A549 treated with DMSO at 1 μM for 4 hours (cell line): Measurements from ENCODE around the gene OR2G3. TPM values are rescaled to one million over a fixed set of nuclear protein-coding genes. Genes with fewer than 3 reads are reported as not detected.

Experiments used
- total RNA-seq: library from RNA; stranded (reverse); fragments of 200-300 nt; extraction: Qiagen RNA extraction; gene quantifications from 5 replicates; pipeline ENCODE4 v1.2.3, GENCODE V29; 2022; ENCODE audit warnings: low read depth

The OR2G3 gene
- total RNA-seq: not detected in 5 replicates

DNA sequence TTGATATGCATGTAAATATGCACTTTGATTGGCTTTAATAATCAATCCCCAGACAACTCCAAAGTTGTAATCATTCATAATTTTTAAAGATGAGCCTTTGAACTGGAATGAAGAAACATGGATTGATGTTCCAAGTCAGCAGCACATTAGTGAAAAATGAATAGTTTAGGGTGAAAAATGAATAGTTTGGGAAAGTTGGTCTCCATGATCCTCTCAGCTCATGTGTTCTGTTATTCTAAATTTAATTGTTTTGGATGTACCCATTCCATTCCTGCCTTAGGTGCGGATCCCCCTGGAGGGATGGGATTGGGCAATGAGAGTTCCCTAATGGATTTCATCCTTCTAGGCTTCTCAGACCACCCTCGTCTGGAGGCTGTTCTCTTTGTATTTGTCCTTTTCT, at the start of gene OR2G3:
Gene OR2G3, plus strand, starts transcription at position 301 of the 400 bp plus-strand sequence. Its CDS starts 0 bp downstream, at position 301.

DNA sequence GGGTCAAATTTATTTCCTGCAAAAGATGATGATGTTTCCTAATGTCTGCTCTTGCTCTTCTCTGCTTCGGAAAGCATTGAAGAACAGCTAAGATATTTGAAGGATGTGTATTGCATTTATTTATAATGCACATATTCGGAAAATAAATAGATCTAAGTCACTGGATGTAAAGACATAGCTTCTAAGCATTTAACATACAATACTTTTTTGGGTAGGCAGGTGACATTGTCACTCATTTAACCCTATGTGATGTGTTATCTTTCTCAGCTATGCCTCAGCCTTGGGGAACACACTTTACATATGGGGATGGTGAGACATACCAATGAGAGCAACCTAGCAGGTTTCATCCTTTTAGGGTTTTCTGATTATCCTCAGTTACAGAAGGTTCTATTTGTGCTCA, 17.3 kb upstream of the OR2G3 start, which contains the start of gene OR2G2:
Gene OR2G2, plus strand, starts transcription at position 301 of the 400 bp plus-strand sequence. Its CDS starts 0 bp downstream, at position 301.

Other genes starting within 250 kb of the OR2G3 start
- gene NLRP3, start 189.4 kb upstream of the OR2G3 start, total RNA-seq: not detected in 5 replicates
- not detected in 5 replicates for gene OR2B11, start 147.5 kb upstream of the OR2G3 start, total RNA-seq
- gene OR2C3, start 69.1 kb upstream of the OR2G3 start, total RNA-seq: not detected in 5 replicates
- gene GCSAML, start 56.5 kb upstream of the OR2G3 start, total RNA-seq: not detected in 5 replicates
- not detected in 5 replicates for gene OR2G2, start 17.2 kb upstream of the OR2G3 start, total RNA-seq
- not detected in 5 replicates for gene OR13G1, start 74.2 kb downstream of the OR2G3 start, total RNA-seq
- not detected in 5 replicates for gene OR6F1, start 111.1 kb downstream of the OR2G3 start, total RNA-seq
- gene OR14K1, start 133.0 kb downstream of the OR2G3 start, total RNA-seq: not detected in 5 replicates
- not detected in 5 replicates for gene OR14A2, start 142.6 kb downstream of the OR2G3 start, total RNA-seq
- gene OR1C1, start 155.0 kb downstream of the OR2G3 start, total RNA-seq: not detected in 5 replicates
- not detected in 5 replicates for gene OR14A16, start 218.5 kb downstream of the OR2G3 start, total RNA-seq
- not detected in 5 replicates for gene OR11L1, start 236.3 kb downstream of the OR2G3 start, total RNA-seq